Neural crest cell (in vitro differentiated cells): ENCODE measurements around the gene CWC15. TPM values are rescaled to one million over a fixed set of nuclear protein-coding genes. Genes with fewer than 3 reads are reported as not detected.

ENCODE experiments used
- DNase-seq: peaks from one replicate; pipeline ENCODE4 v3.0.0; 2021; ENCODE audit warnings: low read depth, mixed read lengths, low spot score
- H3K27ac Mint-ChIP-seq: one replicate; pipeline ENCODE4 v1.8.0; 2021; ENCODE audit warnings: mild to moderate bottlenecking, mixed read lengths; ENCODE audit not compliant: unreplicated experiment
- H3K27me3 Mint-ChIP-seq: 2 replicates; pipeline ENCODE4 v1.8.0; 2021; ENCODE audit warnings: low read depth, mild to moderate bottlenecking, mixed read lengths
- H3K36me3 Mint-ChIP-seq: 2 replicates; pipeline ENCODE4 v1.8.0; 2021; ENCODE audit warnings: low read depth, mild to moderate bottlenecking, mixed read lengths
- H3K4me1 Mint-ChIP-seq: 2 replicates; pipeline ENCODE4 v1.8.0; 2021; ENCODE audit warnings: mixed read lengths
- H3K4me3 Mint-ChIP-seq: one replicate; pipeline ENCODE4 v1.8.0; 2021; ENCODE audit warnings: mild to moderate bottlenecking, mixed read lengths
- H3K9me3 Mint-ChIP-seq: 2 replicates; pipeline ENCODE4 v1.8.0; 2021; ENCODE audit warnings: mixed read lengths
- CTCF ChIP-seq: fragments of 200-600 bp; sonication (generic); conservative IDR thresholded peaks from 2 replicates; pipeline ENCODE4 v1.5.0; 2021; ENCODE audit warnings: antibody characterized with exemption, mild to moderate bottlenecking
- total RNA-seq: library from RNA; stranded (reverse); gene quantifications from 2 replicates; pipeline ENCODE4 v1.2.1, GENCODE V29; 2021

Gene CWC15
- total RNA-seq, 1 donor from 2014 or later: 80.2 TPM

GRCh38 chr11:94956963-94957362 is 16.4 kb downstream of the CWC15 start:
- no peak for TF ChIP-seq CTCF
- no peaks in the 10 kb centered on the region for H3K27me3 Mint-ChIP-seq
- H3K4me1 Mint-ChIP-seq: peaks cover 8% of the 10 kb centered on the region
- no peak overlapping the region for H3K4me3 Mint-ChIP-seq
- no peak overlapping the region for H3K27ac Mint-ChIP-seq
- no peaks in the 10 kb centered on the region for H3K9me3 Mint-ChIP-seq
- H3K36me3 Mint-ChIP-seq: no peaks in the 10 kb centered on the region
- no peak for DNase-seq

- Mint-ChIP-seq H3K9me3 (no peaks in the 10 kb centered on the region), H3K4me3 (no peak overlapping the region), H3K36me3 (no peaks in the 10 kb centered on the region), H3K4me1 (peaks cover 8% of the 10 kb centered on the region), H3K27me3 (no peaks in the 10 kb centered on the region), H3K27ac (no peak overlapping the region)
- no peak for DNase-seq
- TF ChIP-seq CTCF: no peak
Observed at GRCh38 chr11:94954753-94955152, 18.6 kb downstream of the CWC15 start.

GRCh38 chr11:94948070-94948617 is 25.2 kb downstream of the CWC15 start:
- Mint-ChIP-seq H3K27me3 (no peaks in the 10 kb centered on the region), H3K4me3 (no peak overlapping the region)

GRCh38 chr11:94946812-94947211 is 26.5 kb downstream of the CWC15 start:
- no peak for TF ChIP-seq CTCF
- no peak overlapping the region for H3K4me3 Mint-ChIP-seq
- H3K36me3 Mint-ChIP-seq: no peaks in the 10 kb centered on the region
- H3K9me3 Mint-ChIP-seq: no peaks in the 10 kb centered on the region
- DNase-seq: no peak
- H3K27me3 Mint-ChIP-seq: no peaks in the 10 kb centered on the region
- no peak overlapping the region for H3K27ac Mint-ChIP-seq
- H3K4me1 Mint-ChIP-seq: peaks cover 17% of the 10 kb centered on the region

More at GRCh38 chr11:94948070-94948617, 25.2 kb downstream of the CWC15 start:
- Mint-ChIP-seq H3K36me3 (no peaks in the 10 kb centered on the region), H3K27ac (no peak overlapping the region), H3K4me1 (peaks cover 17% of the 10 kb centered on the region), H3K9me3 (no peaks in the 10 kb centered on the region)
- no peak for DNase-seq
- TF ChIP-seq CTCF: no peak

- TF ChIP-seq CTCF: no peak
- no peak for DNase-seq
- Mint-ChIP-seq H3K4me1 (peaks cover 11% of the 10 kb centered on the region), H3K27me3 (no peaks in the 10 kb centered on the region), H3K27ac (no peak overlapping the region), H3K4me3 (no peak overlapping the region), H3K36me3 (no peaks in the 10 kb centered on the region), H3K9me3 (no peaks in the 10 kb centered on the region)
Observed at GRCh38 chr11:94941131-94941530, 32.2 kb downstream of the CWC15 start.
